Measurements from ENCODE around the gene CCDC90B. TPM values are rescaled to one million over a fixed set of nuclear protein-coding genes. Genes with fewer than 3 reads are reported as not detected.
"Not testable (repeated sequence)": the region's sequence is repeated elsewhere in the genome, so short reads cannot be mapped to it uniquely, and the experiment has no call there.

CCDC90B gene
- total and polyA plus RNA-seq, 2 of the 8 experiments (the other 6 are each of a cell fraction or from before 2014, with no cell fraction given), result 21.8 to 54.5 TPM

DNA sequence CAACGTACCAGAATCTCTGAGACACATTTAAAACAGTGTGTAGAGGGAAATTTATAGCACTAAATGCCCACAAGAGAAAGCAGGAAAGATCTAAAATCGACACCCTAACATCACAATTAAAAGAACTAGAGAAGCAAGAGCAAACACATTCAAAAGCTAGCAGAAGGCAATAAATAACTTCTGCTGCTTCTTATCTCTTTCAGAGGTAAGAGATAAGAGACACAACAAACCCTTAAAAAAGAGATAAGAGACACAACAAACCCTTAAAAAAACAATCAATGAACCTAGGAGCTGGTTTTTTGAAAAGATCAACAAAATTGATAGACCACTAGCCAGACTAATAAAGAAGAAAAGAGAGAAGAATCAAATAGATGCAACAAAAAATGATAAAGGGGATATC lies 17.1 kb downstream of the CCDC90B start:
- CTCF ChIA-PET (ENCODE audit: partially characterized antibody), result interaction anchor here (1.0 kb wide), 1 partner anchor 277 kb away, joined by 3 read pairs; no protein-coding TSS in a partner anchor
- H3K79me2 ChIP-seq (ENCODE audit: control insufficient read depth in 1 of 2, insufficient read depth in 2 of 2, low read length in 2 of 2); H3K56ac ChIP-seq (replicated peaks; ENCODE audit: insufficient read length, low read depth, low read length); H3K23ac ChIP-seq (ENCODE audit: insufficient read length); H3K4ac ChIP-seq (replicated peaks; ENCODE audit: insufficient read length, low read depth, low read length); POLR2A ChIA-PET (ENCODE audit: partially characterized antibody); H3K27me3 ChIP-seq (replicated peaks in 1 of 4; ENCODE audit: control insufficient read depth in 3 of 4, extremely low read depth in 1 of 4, insufficient read depth in 3 of 4, low read length in 3 of 4); H4K5ac ChIP-seq (ENCODE audit: insufficient read length, low read depth, low read length); DNase-seq (ENCODE audit: low read depth in 1 of 2, low spot score in 2 of 2); H4K20me1 ChIP-seq (replicated peaks in 1 of 2; ENCODE audit: control insufficient read depth in 1 of 2, insufficient read depth in 2 of 2, low read length in 2 of 2); H2BK120ac ChIP-seq (replicated peaks; ENCODE audit: low read depth, low read length); H4K91ac ChIP-seq (replicated peaks; ENCODE audit: insufficient read length, low read length); H3K18ac ChIP-seq (ENCODE audit: extremely low read depth, low read length); H2AFZ ChIP-seq (ENCODE audit: low read length); H3K27ac ChIP-seq (ENCODE audit: low read depth, low read length); H2BK20ac ChIP-seq (ENCODE audit: low read length); H3K9me3 ChIP-seq (ENCODE audit: insufficient read depth in 2 of 2, low read depth in 1 of 2, low read length in 1 of 2); FAIRE-seq; H2AK5ac ChIP-seq (ENCODE audit: low read depth, low read length); H3K4me2 ChIP-seq (ENCODE audit: insufficient read depth in 1 of 2, low read depth in 2 of 2, low read length in 2 of 2); H3K23me2 ChIP-seq (ENCODE audit: low read depth, low read length); H3K14ac ChIP-seq (ENCODE audit: insufficient read length); H3K4me3 ChIP-seq (ENCODE audit: extremely low read depth in 1 of 4, insufficient read depth in 2 of 4, low read depth in 3 of 4, low read length in 4 of 4); H2BK15ac ChIP-seq (ENCODE audit: low read length); H2BK5ac ChIP-seq (ENCODE audit: low read depth, low read length); H2BK12ac ChIP-seq (ENCODE audit: low read depth, low read length); H3K9ac ChIP-seq (replicated peaks in 1 of 4; ENCODE audit: extremely low read depth in 1 of 4, low read depth in 3 of 4, low read length in 3 of 4); H3K79me1 ChIP-seq (ENCODE audit: low read depth, low read length); H3K4me1 ChIP-seq (replicated peaks in 1 of 4; ENCODE audit: control insufficient read depth in 3 of 4, insufficient read depth in 4 of 4, low read length in 3 of 4); H4K8ac ChIP-seq (ENCODE audit: extremely low read depth, insufficient read depth, low read length): not testable (repeated sequence)
- H3K36me3 ChIP-seq (ENCODE audit: control insufficient read depth in 2 of 4, insufficient read depth in 4 of 4, low read length in 3 of 4), result peaks cover 3 to 32% (median 19%) of the 10 kb centered on the region in 4 experiments
- WGBS, 2 experiments (ENCODE audit: extremely low coverage in 1 of 2, insufficient coverage in 1 of 2, insufficient read length in 1 of 2, insufficient replicate concordance in 2 of 2, low coverage in 1 of 2, low lambda C conversion rate in 2 of 2, missing lambda C conversion rate in 1 of 2), result 78% methylated on average over 2 of the region's 2 CpGs; no CpG with 5 or more reads in 1 of the 2 experiments

All from H1 (cell line).